NCI-H526 treated with DMSO at 0.1 percent for 48 hours (cell line): ENCODE measurements around the gene AFF3.

Experiments
- DNase-seq: peaks from one replicate; lab custom pipeline; 2025; lab: John Stamatoyannopoulos, UW

The AFF3 gene

GRCh38 chr2:100010606-100011005 lies 131.8 kb downstream of the AFF3 start:
- no peak for DNase-seq

DNA sequence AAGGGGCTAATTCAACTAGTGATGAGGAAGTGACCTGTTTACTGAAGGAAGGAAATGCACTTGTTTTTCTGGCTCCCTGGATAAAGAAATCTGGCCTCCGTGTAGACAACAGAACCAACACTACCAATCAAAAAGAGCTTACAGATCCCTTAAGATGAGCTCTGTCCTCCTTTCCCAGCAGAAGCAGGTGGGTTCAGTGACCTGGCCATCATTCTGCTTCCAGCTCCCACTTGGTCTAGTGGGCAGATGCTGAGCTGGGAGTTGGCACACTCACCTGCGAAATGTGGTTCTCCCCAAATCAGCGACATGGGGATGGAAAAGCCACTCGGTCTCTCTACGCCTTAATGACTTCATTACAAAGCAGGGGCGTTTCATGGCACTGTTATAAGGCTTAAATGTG lies 132.6 kb downstream of the AFF3 start:
- no peak for DNase-seq

- no peak for DNase-seq
Observed at GRCh38 chr2:100008956-100009355, 133.4 kb downstream of the AFF3 start.

GRCh38 chr2:100006516-100006915 lies 135.9 kb downstream of the AFF3 start:
- no peak for DNase-seq

DNA sequence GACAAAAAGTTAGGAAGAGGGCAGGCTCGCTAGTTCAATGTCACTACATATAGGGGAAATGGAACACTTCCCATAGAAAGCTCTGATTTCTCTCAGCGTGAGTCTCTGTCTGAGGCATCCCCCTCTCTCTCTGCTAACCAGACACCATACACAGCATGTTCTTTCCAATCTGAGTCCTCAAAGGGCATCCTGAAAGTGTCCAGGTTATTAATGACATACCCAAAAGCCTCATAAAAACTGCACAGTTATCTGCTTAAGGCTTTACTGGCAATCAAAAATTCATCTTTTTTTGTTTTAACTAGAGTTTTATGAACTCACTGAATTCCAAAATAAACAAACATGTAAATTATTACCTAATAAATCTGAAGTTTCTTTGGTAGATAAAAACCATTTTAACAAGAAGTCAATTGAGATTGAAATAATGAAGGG lies 137.4 kb downstream of the AFF3 start:
- DNase-seq: no peak

- DNase-seq: no peak
Observed at GRCh38 chr2:100004348-100004884, 138.0 kb downstream of the AFF3 start.

- no peak for DNase-seq
Observed at GRCh38 chr2:100002059-100002458, 140.3 kb downstream of the AFF3 start.

- no peak for DNase-seq
Observed at GRCh38 chr2:100000915-100001707, 141.3 kb downstream of the AFF3 start.

- no peak for DNase-seq
Observed at GRCh38 chr2:99998651-99999320, 143.6 kb downstream of the AFF3 start.

- DNase-seq: no peak
Observed at GRCh38 chr2:99989905-99990304, 152.5 kb downstream of the AFF3 start.

DNA sequence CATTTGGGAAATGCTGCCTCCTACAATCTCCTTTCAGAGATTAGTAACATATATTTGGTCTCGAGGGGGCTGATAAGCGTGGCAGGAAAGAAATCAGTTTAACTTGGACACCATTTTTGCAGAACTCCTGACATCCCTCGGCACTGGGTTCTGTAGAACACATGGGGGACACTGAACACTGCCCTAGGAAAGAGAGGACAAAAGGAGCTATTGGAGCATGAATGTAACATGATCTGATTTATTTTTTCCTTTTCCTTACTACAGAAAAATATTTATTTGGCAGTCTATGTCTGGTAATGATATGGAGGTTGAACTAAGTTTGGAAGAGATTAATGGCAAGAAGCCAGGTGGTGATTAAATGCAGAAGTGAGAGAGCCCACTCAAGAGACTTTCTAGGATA lies 153.8 kb downstream of the AFF3 start:
- DNase-seq: no peak

- no peak for DNase-seq
Observed at GRCh38 chr2:99987160-99987559, 155.2 kb downstream of the AFF3 start.

DNA sequence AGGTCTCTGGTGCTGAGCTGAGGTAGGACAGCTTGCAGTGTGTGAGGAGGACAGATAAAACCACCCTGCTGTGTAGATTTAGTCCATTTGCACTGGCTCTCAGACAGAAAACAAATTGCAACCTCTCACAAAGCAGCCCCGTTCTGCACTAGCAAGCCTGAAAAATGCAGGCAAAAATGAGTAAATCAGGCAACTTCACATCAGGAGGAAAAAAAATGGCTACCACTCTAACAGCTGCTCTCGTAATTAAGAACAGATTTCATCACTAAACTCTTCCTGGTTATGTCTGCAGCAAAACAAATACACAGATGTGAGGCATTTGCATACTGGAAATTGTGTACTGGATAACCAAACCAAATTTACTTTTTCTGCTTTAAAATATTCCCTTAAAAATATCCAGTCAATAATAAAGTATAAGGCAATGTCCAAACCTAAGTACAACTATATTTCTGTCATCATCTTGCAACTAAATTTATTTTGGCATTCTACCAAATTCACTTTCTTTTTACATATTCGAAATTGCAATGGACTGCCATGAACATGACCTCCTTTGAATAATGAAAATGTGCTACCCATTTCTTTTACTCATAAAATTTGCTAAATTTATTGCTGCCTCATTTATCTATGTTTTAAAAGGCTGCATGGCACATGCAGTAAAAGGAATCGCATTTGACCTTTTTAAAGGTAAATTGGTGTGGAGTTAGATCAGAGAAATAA lies 157.4 kb downstream of the AFF3 start:
- peak; percentile 70 for DNase-seq

DNA sequence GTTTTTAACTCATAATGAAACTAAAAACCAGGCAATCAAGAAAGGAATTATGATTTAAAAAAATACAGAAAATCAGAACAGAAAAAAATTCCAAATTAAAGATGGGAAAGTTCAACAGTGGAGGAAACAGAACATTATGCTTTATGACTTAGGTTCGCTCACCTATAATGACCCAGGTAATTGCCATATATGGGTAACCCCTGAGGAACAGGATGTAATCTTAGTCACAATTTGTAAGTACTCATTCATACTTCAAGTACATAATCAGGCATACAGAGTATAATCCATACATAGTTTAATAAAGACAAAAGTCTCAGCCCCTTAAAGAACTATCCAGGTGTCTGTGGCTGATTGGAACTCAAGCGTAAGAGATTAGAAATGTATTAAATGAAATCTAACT lies 159.6 kb downstream of the AFF3 start:
- DNase-seq: no peak

DNA sequence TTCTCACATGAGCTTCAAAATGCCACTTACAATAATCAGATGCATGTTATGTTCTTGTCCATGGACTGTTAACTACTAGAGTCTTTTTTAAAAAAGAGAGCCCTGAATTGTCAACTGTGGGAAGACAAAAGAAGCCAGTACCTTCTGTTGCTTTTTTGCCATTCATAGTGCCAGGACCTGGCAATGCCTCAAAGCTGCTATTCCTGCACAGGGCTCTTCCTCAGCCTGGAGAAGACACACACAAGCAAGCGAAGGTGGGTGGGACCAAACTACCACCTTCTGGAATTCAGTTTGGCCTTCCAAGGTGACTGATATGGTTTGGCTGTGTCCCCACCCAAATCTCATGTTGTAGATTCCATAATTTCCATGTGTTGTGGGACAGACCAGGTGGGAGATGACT lies 160.6 kb downstream of the AFF3 start:
- no peak for DNase-seq

GRCh38 chr2:99980176-99980575 lies 162.2 kb downstream of the AFF3 start:
- no peak for DNase-seq

DNA sequence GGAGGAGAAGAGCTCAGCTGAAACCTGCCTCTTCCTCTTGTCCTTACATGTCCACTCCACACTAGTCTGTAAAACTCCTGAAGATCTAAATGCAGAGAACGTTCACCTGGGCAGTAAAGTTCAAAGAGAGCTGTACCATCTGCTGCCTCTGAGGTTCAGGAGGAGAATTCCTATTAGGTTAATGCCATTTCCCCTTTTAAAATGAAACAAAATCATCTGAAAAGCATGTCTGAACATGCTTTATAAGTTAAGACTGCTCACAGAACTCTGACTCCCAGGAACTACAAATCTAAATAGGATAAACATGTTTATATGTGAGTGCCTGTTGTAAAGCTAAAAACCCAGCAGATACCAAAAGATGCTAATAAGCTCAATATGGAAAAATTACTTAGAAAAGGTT lies 164.4 kb downstream of the AFF3 start:
- no peak for DNase-seq

DNA sequence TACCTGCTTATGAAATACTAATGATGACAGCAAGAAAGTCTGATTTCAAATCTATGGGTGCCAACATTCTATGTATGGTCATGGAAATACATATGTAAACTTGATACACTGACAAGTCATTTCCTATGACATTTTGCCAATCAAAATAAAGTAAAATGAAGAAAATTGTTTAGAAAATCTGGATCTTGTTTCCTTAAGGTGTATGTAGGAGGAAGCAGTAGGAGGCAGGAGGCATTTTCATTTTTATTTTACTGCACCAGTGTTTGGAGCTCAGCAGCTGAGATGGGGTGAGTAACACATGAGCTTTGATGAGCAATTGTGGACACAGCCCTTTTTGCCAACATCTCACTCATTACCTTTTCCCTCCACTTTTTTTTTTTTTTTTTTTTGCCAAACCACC lies 167.0 kb downstream of the AFF3 start:
- DNase-seq: no peak

DNA sequence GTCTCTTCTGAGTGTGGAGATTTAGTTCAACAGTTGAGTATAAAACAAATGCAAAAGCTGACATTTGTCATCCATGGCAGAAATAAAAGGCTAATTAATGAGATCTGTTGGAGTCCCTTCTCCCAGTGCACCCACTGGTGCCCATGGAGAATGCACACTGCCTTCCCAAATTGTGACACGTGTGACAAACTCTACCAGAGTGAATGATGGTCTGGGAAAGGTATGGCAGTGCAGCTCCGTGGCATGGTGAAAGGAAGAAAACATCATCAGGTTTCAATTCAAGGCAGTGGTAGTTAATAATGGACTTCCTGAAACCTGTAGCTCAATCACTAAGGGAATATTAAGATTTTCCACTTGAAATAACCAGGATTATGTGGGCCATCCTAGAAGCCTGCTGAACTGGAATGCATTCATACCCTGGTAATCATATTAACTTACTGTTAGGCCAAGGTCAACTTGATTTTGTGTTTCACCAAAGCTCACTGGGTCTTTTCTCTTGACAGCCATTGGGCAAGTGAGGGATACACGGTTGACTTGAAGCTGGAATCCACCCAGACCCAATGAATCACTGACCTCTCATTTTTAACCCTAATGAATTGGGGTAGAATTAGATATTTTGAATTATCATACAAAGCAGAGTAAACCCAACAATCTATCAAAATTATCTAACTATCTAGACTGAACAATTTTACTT lies 167.6 kb downstream of the AFF3 start:
- DNase-seq: no peak

- no peak for DNase-seq
Observed at GRCh38 chr2:99974275-99974674, 168.1 kb downstream of the AFF3 start.

DNA sequence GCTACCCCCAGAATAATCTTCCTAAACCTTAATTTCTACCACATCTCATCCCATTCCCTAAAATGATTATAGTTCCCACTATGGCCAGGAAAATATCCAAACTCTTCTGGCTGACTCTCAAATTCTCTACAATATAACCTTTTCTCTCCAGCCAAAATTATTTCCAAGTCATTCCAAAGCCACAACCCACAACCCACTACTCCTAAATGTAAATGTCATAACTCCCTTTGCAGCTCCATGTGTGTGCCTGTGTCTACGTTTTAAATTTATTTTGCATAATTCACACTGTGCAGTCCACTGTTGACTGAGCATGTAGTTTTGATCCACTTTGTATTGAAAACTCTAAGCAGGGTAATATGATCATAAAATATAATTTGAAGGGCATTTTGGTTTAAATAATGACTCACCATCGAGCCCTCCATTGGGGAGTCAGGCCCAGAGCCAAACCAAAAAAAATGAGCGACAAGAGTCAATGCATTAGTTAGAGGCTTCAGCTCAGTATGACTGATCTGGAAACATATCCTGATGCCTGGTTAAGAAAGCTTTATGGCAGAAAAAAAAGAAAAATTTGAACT lies 171.0 kb downstream of the AFF3 start:
- DNase-seq: no peak
